Erythroblast (primary cell): Measurements from ENCODE around the gene ADAMTSL2.

Experiments
- GATA1 ChIP-seq: IDR thresholded peaks from 2 replicates; pipeline ENCODE4 v1.6.1; 2011; ENCODE audit warnings: low read depth, mild to moderate bottlenecking, control low read depth, low read length, moderate library complexity
- POLR2A ChIP-seq: IDR thresholded peaks from 2 replicates; pipeline ENCODE4 v1.6.1; 2011; ENCODE audit warnings: mild to moderate bottlenecking, low read length

DNA sequence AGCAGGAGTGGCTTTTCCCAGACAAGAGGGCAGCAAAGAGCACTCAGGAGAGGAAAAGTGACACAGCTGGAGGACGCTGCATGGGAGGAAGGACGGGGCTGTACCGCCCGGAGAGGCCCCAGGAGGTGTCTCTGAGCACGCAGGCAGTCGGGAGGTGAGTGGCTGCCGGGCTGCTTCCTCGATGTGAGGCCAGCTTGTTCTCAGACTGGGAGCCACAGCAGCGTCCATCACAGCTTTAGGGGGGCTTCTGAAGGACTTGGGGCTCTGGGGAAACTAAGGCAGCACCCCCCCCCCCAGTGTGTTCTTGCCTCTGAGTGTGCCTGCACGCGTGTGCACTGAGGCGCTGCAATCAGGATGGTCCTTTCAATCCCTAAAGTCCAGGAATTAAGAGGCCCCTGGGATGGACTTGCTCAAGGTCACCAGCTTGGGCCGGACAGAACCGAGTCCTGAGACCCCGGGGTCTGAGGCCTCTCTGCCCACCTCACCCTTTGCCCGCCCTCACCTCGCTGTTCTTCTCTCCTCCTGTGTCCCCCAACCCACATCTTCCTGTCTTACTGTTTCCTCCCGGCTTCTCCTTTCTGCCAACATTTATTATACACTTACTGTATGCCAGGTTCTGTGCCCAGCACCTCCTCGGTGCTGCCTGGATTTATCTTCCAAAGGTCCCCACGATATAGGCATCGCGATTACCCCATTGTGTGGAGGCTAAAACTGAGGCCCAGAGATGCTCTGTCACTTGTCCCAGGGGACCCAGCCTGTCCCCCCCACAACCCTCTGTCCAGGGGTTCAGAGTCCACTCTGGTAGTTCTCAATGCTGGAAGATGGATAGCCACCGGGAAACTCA lies 41.7 kb downstream of the ADAMTSL2 start:
- TF ChIP-seq POLR2A (no peak), GATA1 (no peak)
